WTC11 (cell line): ENCODE measurements around the gene SLC9A9.

Experiments used
- CBFB ChIP-seq: sonication (generic); formaldehyde crosslinking; IDR thresholded peaks from 2 replicates; pipeline ENCODE4 v1.8.1; 2022; ENCODE audit warnings: mild to moderate bottlenecking, low read depth, missing genetic modification reagents
- CREB1 ChIP-seq: sonication (generic); formaldehyde crosslinking; IDR thresholded peaks from 2 replicates; pipeline ENCODE4 v1.8.0; 2023; ENCODE audit warnings: mild to moderate bottlenecking, missing genetic modification reagents
- CTCF ChIP-seq: fragments of 200-600 bp; IDR thresholded peaks from 2 replicates; pipeline ENCODE4 v1.8.0; 2022; ENCODE audit warnings: antibody characterized with exemption
- EMX1 ChIP-seq: fragments of 250-450 bp; sonication (Bioruptor Pico); IDR thresholded peaks from 2 replicates; pipeline ENCODE4 v1.8.0; 2021; ENCODE audit warnings: mild to moderate bottlenecking
- ESRRA ChIP-seq: sonication (generic); formaldehyde crosslinking; IDR thresholded peaks from 2 replicates; pipeline ENCODE4 v1.8.1; 2022; ENCODE audit warnings: mild to moderate bottlenecking, missing genetic modification reagents, borderline replicate concordance
- ETV6 ChIP-seq: sonication (generic); formaldehyde crosslinking; IDR thresholded peaks from 2 replicates; pipeline ENCODE4 v1.8.1; 2022; ENCODE audit warnings: mild to moderate bottlenecking, missing genetic modification reagents
- FOXJ3 ChIP-seq: sonication (generic); formaldehyde crosslinking; IDR thresholded peaks from 2 replicates; pipeline ENCODE4 v1.9.0; 2021; ENCODE audit warnings: missing genetic modification reagents, mild to moderate bottlenecking, borderline replicate concordance
- IRF2 ChIP-seq: sonication (generic); formaldehyde crosslinking; IDR thresholded peaks from 2 replicates; pipeline ENCODE4 v1.8.0; 2022; ENCODE audit warnings: low read depth, missing genetic modification reagents, borderline replicate concordance
- JUN ChIP-seq: sonication (generic); formaldehyde crosslinking; IDR thresholded peaks from 2 replicates; pipeline ENCODE4 v1.8.0; 2023; ENCODE audit warnings: mild to moderate bottlenecking, missing genetic modification reagents
- MAX ChIP-seq: sonication (generic); formaldehyde crosslinking; IDR thresholded peaks from 2 replicates; pipeline ENCODE4 v1.8.0; 2022; ENCODE audit warnings: mild to moderate bottlenecking, missing genetic modification reagents
- PRDM15 ChIP-seq: sonication (generic); formaldehyde crosslinking; IDR thresholded peaks from 2 replicates; pipeline ENCODE4 v1.8.0; 2022; ENCODE audit warnings: missing genetic modification reagents
- STAT6 ChIP-seq: sonication (generic); formaldehyde crosslinking; conservative IDR thresholded peaks from 2 replicates; pipeline ENCODE4 v1.8.1; 2023; ENCODE audit warnings: mild to moderate bottlenecking, low read depth, missing genetic modification reagents, moderate library complexity
- TCF7 ChIP-seq: sonication (generic); formaldehyde crosslinking; IDR thresholded peaks from 2 replicates; pipeline ENCODE4 v1.8.0; 2022; ENCODE audit warnings: mild to moderate bottlenecking, low read depth, missing genetic modification reagents, moderate library complexity
- TP53 ChIP-seq: sonication (generic); formaldehyde crosslinking; IDR thresholded peaks from 2 replicates; pipeline ENCODE4 v1.8.1; 2023; ENCODE audit warnings: mild to moderate bottlenecking, missing genetic modification reagents

- TF ChIP-seq CTCF (no peak), FOXJ3 (CRISPR knock-in tag) (no peak), MAX (CRISPR knock-in tag) (no peak), STAT6 (no peak), TCF7 (CRISPR knock-in tag) (no peak), CREB1 (CRISPR knock-in tag) (no peak), JUN (CRISPR knock-in tag) (no peak), ETV6 (CRISPR knock-in tag) (no peak), ESRRA (CRISPR knock-in tag) (no peak), CBFB (CRISPR knock-in tag) (no peak), TP53 (CRISPR knock-in tag) (no peak), PRDM15 (CRISPR knock-in tag) (no peak), IRF2 (CRISPR knock-in tag) (no peak), EMX1 (CRISPR knock-in tag) (no peak)
Observed at GRCh38 chr3:143483214-143483613, 365.1 kb downstream of the SLC9A9 start.
